Mesenchymal stem cell (in vitro differentiated cells and primary cell): ENCODE results near the gene METRNL. TPM values are rescaled to one million over a fixed set of nuclear protein-coding genes. Genes with fewer than 3 reads are reported as not detected.
"Not testable (repeated sequence)": the region's sequence is repeated elsewhere in the genome, so short reads cannot be mapped to it uniquely, and the experiment has no call there.

ENCODE experiments used
- DNase-seq: peaks from one replicate; pipeline ENCODE4 v3.0.0-alpha.2; 2013
- H2AFZ ChIP-seq: one replicate; pipeline ENCODE4 v1.6.1; 2013; ENCODE audit warnings: low read depth, mild to moderate bottlenecking, control low read depth, inconsistent platforms, low read length, moderate library complexity
- H2AK5ac ChIP-seq: 2 replicates; pipeline ENCODE4 v1.6.1; 2013; ENCODE audit warnings: low read length, moderate library complexity, mild to moderate bottlenecking, inconsistent platforms; ENCODE audit not compliant: severe bottlenecking
- H2BK120ac ChIP-seq: one replicate; pipeline ENCODE4 v1.6.1; 2013; ENCODE audit warnings: low read depth, mild to moderate bottlenecking, inconsistent platforms, low read length, moderate library complexity
- H2BK12ac ChIP-seq, 2 experiments: one replicate each; pipeline ENCODE4 v1.6.1; 2013; ENCODE audit warnings: inconsistent platforms in 2 of 2, low read length in 2 of 2, mild to moderate bottlenecking in 2 of 2, moderate library complexity in 2 of 2, control low read depth in 1 of 2
- H2BK15ac ChIP-seq: one replicate; pipeline ENCODE4 v1.6.1; 2013; ENCODE audit warnings: mild to moderate bottlenecking, low read depth, inconsistent platforms; ENCODE audit not compliant: poor library complexity, severe bottlenecking
- H2BK5ac ChIP-seq: 2 replicates; pipeline ENCODE4 v1.6.1; 2013; ENCODE audit warnings: low read depth, mild to moderate bottlenecking, low read length, control low read depth, inconsistent platforms; ENCODE audit not compliant: poor library complexity, severe bottlenecking
- H3K14ac ChIP-seq, 2 experiments: one replicate each; pipeline ENCODE4 v1.6.1; 2013; ENCODE audit warnings: inconsistent platforms in 2 of 2, low read length in 2 of 2, control low read depth in 1 of 2, mild to moderate bottlenecking in 1 of 2, moderate library complexity in 1 of 2
- H3K18ac ChIP-seq, 2 experiments: one replicate each; pipeline ENCODE4 v1.6.1; 2013; ENCODE audit warnings: inconsistent platforms in 2 of 2, low read length in 2 of 2, control low read depth in 1 of 2, low read depth in 1 of 2, mild to moderate bottlenecking in 1 of 2
- H3K23ac ChIP-seq, 2 experiments: one replicate each; pipeline ENCODE4 v1.6.1; 2013; ENCODE audit warnings: inconsistent platforms in 2 of 2, low read length in 2 of 2, mild to moderate bottlenecking in 2 of 2, moderate library complexity in 2 of 2, control low read depth in 1 of 2
- H3K27ac ChIP-seq: 2 replicates; pipeline ENCODE4 v1.5.1; 2013; ENCODE audit warnings: mild to moderate bottlenecking, moderate library complexity, low read length, control low read depth, inconsistent platforms; ENCODE audit not compliant: poor library complexity, severe bottlenecking
- H3K27me3 ChIP-seq, 2 experiments: 2 replicates each; pipeline versions ENCODE4 v1.6.1 to v1.7.0; 2013; ENCODE audit warnings: low read length in 2 of 2, mild to moderate bottlenecking in 2 of 2, moderate library complexity in 2 of 2, control low read depth in 1 of 2, inconsistent platforms in 1 of 2; ENCODE audit not compliant: control insufficient read depth in 1 of 2, insufficient read depth in 1 of 2
- H3K36me3 ChIP-seq, 2 experiments: 2 replicates each; pipeline versions ENCODE4 v1.6.1 to v1.7.0; 2013; ENCODE audit warnings: low read length in 2 of 2, control low read depth in 1 of 2, inconsistent platforms in 1 of 2, low read depth in 1 of 2, mild to moderate bottlenecking in 1 of 2; ENCODE audit not compliant: insufficient read depth in 2 of 2, control insufficient read depth in 1 of 2
- H3K4ac ChIP-seq, 2 experiments: one replicate each; pipeline ENCODE4 v1.6.1; 2013; ENCODE audit warnings: inconsistent platforms in 2 of 2, low read length in 2 of 2, mild to moderate bottlenecking in 2 of 2, moderate library complexity in 2 of 2, control low read depth in 1 of 2, low read depth in 1 of 2
- H3K4me1 ChIP-seq: 2 replicates; pipeline ENCODE4 v1.6.1; 2013; ENCODE audit warnings: low read depth, low read length, control low read depth; ENCODE audit not compliant: control insufficient read depth, insufficient read depth
- H3K4me2 ChIP-seq: 2 replicates; pipeline ENCODE4 v1.6.1; 2013; ENCODE audit warnings: low read length, mild to moderate bottlenecking, inconsistent platforms; ENCODE audit not compliant: poor library complexity, severe bottlenecking
- H3K4me3 ChIP-seq, 2 experiments: 2 replicates each; pipeline versions ENCODE4 v1.5.1 to v1.7.0; 2013; ENCODE audit warnings: low read length in 2 of 2, mild to moderate bottlenecking in 2 of 2, control low read depth in 1 of 2, low read depth in 1 of 2; ENCODE audit not compliant: insufficient read depth in 1 of 2
- H3K79me1 ChIP-seq: replicated peaks from 2 replicates; pipeline ENCODE4 v1.6.1; 2013; ENCODE audit warnings: mild to moderate bottlenecking, control low read depth, low read length, inconsistent platforms; ENCODE audit not compliant: poor library complexity, severe bottlenecking
- H3K9ac ChIP-seq: 2 replicates; pipeline ENCODE4 v1.7.0; 2013; ENCODE audit warnings: mild to moderate bottlenecking, low read length, moderate library complexity
- H3K9me3 ChIP-seq: 2 replicates; pipeline ENCODE4 v1.7.0; 2013; ENCODE audit warnings: mild to moderate bottlenecking, low read length; ENCODE audit not compliant: control insufficient read depth
- H4K8ac ChIP-seq: one replicate; pipeline ENCODE4 v1.6.1; 2013; ENCODE audit warnings: inconsistent platforms, mild to moderate bottlenecking, low read length, moderate library complexity
- H4K91ac ChIP-seq: one replicate; pipeline ENCODE4 v1.6.1; 2013; ENCODE audit warnings: mild to moderate bottlenecking, low read length, inconsistent platforms
- WGBS: methylation state at CpG from one replicate; pipeline ENCODE4 v1.1.7; 2013; ENCODE audit warnings: mixed read lengths; 5-methylcytosine and 5-hydroxymethylcytosine counted together
- polyA plus RNA-seq, 2 experiments: library from polyadenylated mRNA; stranded (reverse); fragments of 200-250 nt; gene quantifications; one replicate each; pipeline ENCODE4 v1.2.3, GENCODE V29; 2013

Gene METRNL, protein sequence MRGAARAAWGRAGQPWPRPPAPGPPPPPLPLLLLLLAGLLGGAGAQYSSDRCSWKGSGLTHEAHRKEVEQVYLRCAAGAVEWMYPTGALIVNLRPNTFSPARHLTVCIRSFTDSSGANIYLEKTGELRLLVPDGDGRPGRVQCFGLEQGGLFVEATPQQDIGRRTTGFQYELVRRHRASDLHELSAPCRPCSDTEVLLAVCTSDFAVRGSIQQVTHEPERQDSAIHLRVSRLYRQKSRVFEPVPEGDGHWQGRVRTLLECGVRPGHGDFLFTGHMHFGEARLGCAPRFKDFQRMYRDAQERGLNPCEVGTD
- 15.1 TPM for polyA plus RNA-seq (2013, experiment 1 of 2)
- polyA plus RNA-seq (2013, experiment 2 of 2): 14.1 TPM

DNA sequence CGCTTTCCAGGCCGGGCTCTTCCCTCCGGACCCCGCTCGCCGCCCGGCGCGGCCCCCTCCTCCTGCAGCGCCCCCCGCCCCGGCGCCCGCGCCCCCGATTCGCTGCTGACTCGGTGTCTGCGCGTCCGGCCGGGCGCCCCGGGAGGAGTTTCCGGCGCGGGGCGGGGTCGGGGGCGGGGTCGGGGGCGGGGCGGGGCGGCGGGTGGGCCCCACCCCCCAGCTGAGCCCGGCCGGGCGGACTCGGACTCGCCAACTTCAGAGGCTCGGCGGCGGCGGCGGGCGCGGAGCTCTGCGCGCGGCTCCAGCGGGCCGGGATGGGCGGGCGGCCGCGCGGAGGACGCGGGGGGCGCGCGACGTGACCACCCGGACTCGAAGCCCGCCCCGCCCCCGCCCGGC lies at the start of gene METRNL:
METRNL (plus strand) TSS at position 258 of the 396 bp plus-strand sequence. CDS start 207 bp downstream, outside the sequence.
- H3K9me3 ChIP-seq: no peaks in the 10 kb centered on the region
- WGBS: no CpG with 5 or more reads among the region's 69 CpGs
- H2BK15ac ChIP-seq: peak within 1 kb of the TSS; percentile 83
- H3K4ac ChIP-seq: peak within 1 kb of the TSS in 1 of 2 experiments; percentile 20
- H2BK120ac ChIP-seq: peak within 1 kb of the TSS; percentile 87
- no peak within 1 kb of the TSS for H3K14ac ChIP-seq
- DNase-seq: peak; percentile 64
- peak within 1 kb of the TSS in 1 of 2 experiments; percentile 32 for H2BK12ac ChIP-seq
- H3K36me3 ChIP-seq: peaks cover 10 to 17% of the 10 kb centered on the region in 2 experiments
- no peak within 1 kb of the TSS for H2AK5ac ChIP-seq
- H2AFZ ChIP-seq: no peak within 1 kb of the TSS
- H3K9ac ChIP-seq: peak within 1 kb of the TSS; percentile 92
- peaks cover 36% of the 10 kb centered on the region for H3K4me1 ChIP-seq
- peaks cover 0 to 17% of the 10 kb centered on the region in 2 experiments for H3K27me3 ChIP-seq
- H3K23ac ChIP-seq: peak within 1 kb of the TSS in 1 of 2 experiments; percentile 73
- H3K18ac ChIP-seq: peak within 1 kb of the TSS; percentile 66
- no peak within 1 kb of the TSS for H3K27ac ChIP-seq
- peak within 1 kb of the TSS; percentile 82 to 83 for H3K4me3 ChIP-seq
- no peaks in the 10 kb centered on the region for H3K79me1 ChIP-seq
- no peak within 1 kb of the TSS for H2BK5ac ChIP-seq
- peak within 1 kb of the TSS; percentile 56 for H4K8ac ChIP-seq
- H4K91ac ChIP-seq: no peak within 1 kb of the TSS
- peak within 1 kb of the TSS; percentile 97 for H3K4me2 ChIP-seq

DNA sequence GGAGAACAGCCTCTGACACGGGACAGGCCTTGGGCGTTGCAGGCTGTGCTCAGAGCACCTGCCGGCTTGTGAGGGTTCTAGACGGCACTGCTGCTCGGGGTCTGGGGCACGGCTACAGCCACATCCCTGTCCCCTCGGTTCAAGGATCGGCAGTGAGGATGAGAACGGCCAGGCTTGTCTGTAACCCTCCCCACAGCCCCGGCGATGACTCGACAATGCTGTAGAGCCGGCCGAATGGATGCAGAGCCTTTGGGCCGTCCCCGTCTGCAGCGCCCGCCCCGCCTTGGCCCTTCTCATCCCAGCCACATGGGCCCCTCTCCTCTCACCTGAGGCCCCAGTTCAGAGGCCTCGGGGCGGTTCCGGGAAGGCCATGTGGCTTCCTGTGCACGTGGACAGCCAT lies 49.0 kb upstream of the METRNL start:
- Histone ChIP-seq H4K8ac (no peak overlapping the region), H3K27me3 (no peaks in the 10 kb centered on the region), H3K4ac (no peak overlapping the region), H2AK5ac (no peak overlapping the region), H2BK120ac (no peak overlapping the region), H4K91ac (no peak overlapping the region), H3K4me2 (no peak overlapping the region), H3K4me3 (no peak overlapping the region), H2BK12ac (no peak overlapping the region), H2AFZ (no peak overlapping the region), H3K18ac (no peak overlapping the region), H3K4me1 (no peaks in the 10 kb centered on the region), H3K27ac (no peak overlapping the region), H3K23ac (no peak overlapping the region), H3K79me1 (peaks cover 14% of the 10 kb centered on the region), H3K36me3 (peaks cover 14 to 37% of the 10 kb centered on the region in 2 experiments), H3K9ac (no peak overlapping the region), H2BK15ac (no peak overlapping the region), H2BK5ac (no peak overlapping the region), H3K9me3 (no peaks in the 10 kb centered on the region), H3K14ac (no peak overlapping the region)
- no peak for DNase-seq
- WGBS: 90% methylated on average over 23 of the region's 23 CpGs

DNA sequence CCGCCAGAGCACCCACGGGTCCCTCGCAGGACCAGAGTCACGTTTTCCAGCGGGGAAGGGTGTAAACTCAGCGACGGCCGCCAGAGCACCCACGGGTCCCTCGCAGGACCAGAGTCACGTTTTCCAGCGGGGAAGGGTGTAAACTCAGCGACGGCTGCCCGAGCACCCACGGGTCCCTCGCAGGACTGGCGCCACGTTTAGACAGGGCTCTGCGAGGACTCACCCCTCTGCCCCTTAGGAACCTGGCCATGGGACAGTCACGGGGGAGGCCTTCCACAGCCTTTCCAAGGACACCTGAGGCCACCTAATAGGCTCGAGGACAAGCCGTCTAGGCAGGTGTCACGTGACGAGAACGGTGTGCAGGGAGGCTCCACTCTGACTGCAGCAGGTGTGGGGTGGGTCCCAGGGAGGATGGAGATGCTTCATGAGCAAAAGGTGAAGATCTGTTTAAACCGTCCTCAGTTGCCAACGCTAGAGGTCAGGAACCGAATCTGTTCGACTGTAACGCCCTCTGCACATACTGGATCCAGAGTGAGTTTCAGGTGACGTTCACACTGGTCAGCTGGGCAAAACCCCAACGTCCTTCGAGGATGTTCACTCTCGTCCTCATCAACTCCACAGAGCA lies 48.0 kb upstream of the METRNL start:
- 96% methylated on average over 35 of the region's 35 CpGs for WGBS
- Histone ChIP-seq H3K4me2 (no peak overlapping the region), H3K23ac (no peak overlapping the region), H2AFZ (no peak overlapping the region), H4K91ac (no peak overlapping the region), H3K14ac (no peak overlapping the region), H3K18ac (no peak overlapping the region), H4K8ac (no peak overlapping the region), H3K79me1 (peaks cover 13% of the 10 kb centered on the region), H2BK5ac (no peak overlapping the region), H2BK15ac (no peak overlapping the region), H3K27ac (no peak overlapping the region), H3K9me3 (no peaks in the 10 kb centered on the region), H3K4ac (no peak overlapping the region), H2BK12ac (no peak overlapping the region), H2AK5ac (no peak overlapping the region), H3K27me3 (no peaks in the 10 kb centered on the region), H3K4me3 (no peak overlapping the region), H3K36me3 (peaks cover 21 to 37% of the 10 kb centered on the region in 2 experiments), H3K4me1 (no peaks in the 10 kb centered on the region), H3K9ac (no peak overlapping the region), H2BK120ac (no peak overlapping the region)
- no peak for DNase-seq

DNA sequence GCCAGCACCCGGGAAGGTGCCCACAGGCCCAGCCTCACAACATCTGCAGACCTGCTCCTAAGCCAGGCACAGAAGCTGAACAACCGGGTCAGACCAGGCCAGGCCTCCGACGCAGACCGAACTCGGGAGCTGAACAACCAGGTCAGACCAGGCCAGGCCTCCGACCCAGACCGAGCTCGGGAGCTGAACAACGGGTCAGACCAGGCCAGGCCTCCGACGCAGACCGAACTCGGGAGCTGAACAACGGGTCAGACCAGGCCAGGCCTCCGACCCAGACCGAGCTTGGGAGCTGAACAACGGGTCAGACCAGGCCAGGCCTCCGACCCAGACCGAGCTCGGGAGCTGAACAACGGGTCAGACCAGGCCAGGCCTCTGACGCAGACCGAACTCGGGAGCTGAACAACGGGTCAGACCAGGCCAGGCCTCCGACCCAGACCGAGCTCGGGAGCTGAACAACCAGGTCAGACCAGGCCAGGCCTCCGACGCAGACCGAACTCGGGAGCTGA lies 47.4 kb upstream of the METRNL start:
- 96% methylated on average over 31 of the region's 33 CpGs for WGBS

More for the DNA sequence above, 47.4 kb upstream of the METRNL start:
- not testable (repeated sequence) for H4K8ac ChIP-seq, H2BK5ac ChIP-seq, H3K27me3 ChIP-seq, H4K91ac ChIP-seq, H3K14ac ChIP-seq, H3K27ac ChIP-seq, H2BK15ac ChIP-seq, H2AFZ ChIP-seq, H3K4ac ChIP-seq, H2BK12ac ChIP-seq, H2BK120ac ChIP-seq, H3K23ac ChIP-seq, H3K9me3 ChIP-seq, DNase-seq, H3K4me3 ChIP-seq, H3K9ac ChIP-seq, H3K18ac ChIP-seq, H2AK5ac ChIP-seq, H3K4me1 ChIP-seq, H3K4me2 ChIP-seq
- Histone ChIP-seq H3K79me1 (peaks cover 13% of the 10 kb centered on the region), H3K36me3 (peaks cover 26 to 43% of the 10 kb centered on the region in 2 experiments)
